Measurements from ENCODE around the gene CPNE8.

Gene CPNE8

DNA sequence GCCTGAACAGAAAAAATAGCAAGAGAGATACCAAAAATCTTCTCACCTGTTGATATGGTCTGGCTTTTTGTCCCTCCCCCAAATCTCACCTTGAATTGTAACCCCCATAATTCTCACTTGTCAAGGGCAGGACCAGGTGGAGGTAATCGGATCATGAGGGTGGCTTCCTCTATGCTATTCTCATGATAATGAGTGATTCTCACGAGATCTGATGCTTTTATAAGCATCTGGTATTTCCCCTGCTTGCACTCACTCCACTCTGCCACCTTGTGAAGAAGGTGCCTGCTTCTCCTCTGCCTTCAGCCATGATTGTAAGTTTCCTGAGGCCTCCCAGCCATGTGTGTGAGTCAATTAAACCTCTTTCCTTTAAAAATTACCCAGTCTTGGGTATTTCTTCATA, 291.2 kb downstream of the CPNE8 start:
- no peak for DNase-seq

- DNase-seq: no peak
These were observed 294.5 kb downstream of the CPNE8 start for GRCh38 chr12:38610808-38611350.

DNA sequence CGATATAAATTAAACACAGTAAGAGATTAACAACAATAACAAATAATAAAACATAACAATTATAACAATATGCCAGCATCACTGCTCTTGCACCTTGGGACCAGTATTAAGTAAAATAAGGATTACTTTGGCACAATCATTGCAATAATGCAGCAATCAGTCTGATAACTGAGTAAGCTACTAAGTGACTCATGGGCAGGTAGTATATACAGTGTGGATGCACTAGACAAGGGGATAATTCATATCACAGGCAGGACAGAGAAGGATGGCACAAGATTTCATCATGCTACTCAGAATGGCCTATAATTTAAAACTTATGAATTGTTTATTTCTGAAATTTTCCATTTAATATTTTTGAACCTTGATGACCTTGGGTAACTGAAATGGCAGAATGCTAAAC, 298.1 kb downstream of the CPNE8 start:
- DNase-seq: no peak

Data from stimulated activated CD4-positive, alpha-beta T cell treated with anti-CD3 and anti-CD28 coated beads, Interleukin-2, amount 100 ng/mL, for 24 hours (primary cell).